A673 (cell line): ENCODE data around the gene KRTAP22-2.

Experiments used
- CTCF ChIP-seq: fragments of 300-800, 200-600 bp; sonication (generic); conservative IDR thresholded peaks from 2 replicates; pipeline ENCODE4 v1.5.1; 2017; ENCODE audit warnings: low read depth, mild to moderate bottlenecking, antibody characterized with exemption, low read length, moderate library complexity, mixed read lengths
- EZH2 ChIP-seq: fragments of 200-600 bp; sonication (generic); IDR thresholded peaks from 2 replicates; pipeline ENCODE4 v1.6.1; 2017; ENCODE audit warnings: borderline replicate concordance, low read depth, mild to moderate bottlenecking, mixed read lengths, antibody characterized with exemption, low read length; ENCODE audit not compliant: poor library complexity, severe bottlenecking

DNA sequence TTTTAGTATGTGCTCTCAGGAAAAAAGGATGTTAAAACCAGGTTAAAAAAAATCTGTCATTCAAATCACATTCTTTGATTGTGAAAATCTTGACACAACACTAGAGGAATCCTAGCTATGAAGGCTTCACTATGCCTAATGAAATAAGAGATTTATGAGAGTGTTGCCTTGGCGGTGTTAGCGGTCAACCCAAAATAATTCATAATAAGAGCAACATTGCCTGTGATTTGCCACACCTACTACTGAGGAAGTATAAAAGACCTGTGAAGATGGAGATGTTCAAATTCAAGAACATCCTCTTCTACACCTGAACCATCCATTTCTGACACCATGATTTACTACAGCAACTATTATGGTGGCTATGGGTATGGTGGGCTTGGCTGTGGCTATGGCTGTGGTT, 25.9 kb upstream of the KRTAP22-2 start, which contains the start of gene KRTAP20-1:
- TF ChIP-seq EZH2 (no peak), CTCF (no peak)
